ENCODE results near the gene TRMO. TPM values are rescaled to one million over a fixed set of nuclear protein-coding genes. Genes with fewer than 3 reads are reported as not detected.

The TRMO gene
- total and polyA plus RNA-seq, 12 donors, result 4.4 to 12.8 (median 7.8) TPM

DNA sequence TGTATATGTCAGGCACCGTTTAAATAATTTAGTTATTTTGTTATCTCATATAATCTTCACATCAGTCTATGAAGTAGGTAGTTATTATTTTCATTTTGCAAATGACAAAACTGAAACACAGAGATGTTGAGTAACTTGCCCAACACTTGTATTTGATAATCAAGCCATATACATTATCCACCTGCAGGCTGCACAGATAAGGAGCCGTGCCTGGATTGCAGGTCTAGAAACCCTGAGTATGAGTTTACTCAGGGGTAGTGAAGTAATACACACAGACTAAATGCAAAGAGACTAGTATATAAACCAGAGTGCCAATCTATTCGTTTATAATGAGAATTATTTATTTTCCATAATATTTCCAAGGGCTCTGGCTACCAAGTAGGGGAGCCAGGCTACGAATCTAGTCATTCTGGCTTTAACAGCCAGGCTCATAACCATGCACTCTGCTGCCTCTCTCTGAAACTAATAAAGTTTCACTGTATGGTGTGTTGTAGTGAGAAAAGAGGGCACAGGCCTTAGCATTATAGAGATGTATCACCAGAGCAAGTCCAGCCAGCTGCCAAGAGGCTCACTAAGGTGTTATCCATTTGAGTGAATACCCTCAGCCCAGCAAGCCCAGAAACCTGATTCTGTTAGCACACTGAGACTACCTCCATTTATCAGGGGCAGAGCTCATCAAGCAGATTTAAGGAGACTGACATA lies 11.1 kb upstream of the TRMO start:
- H3K27me3 ChIP-seq, result peaks cover 0 to 77% (median 36%) of the 10 kb centered on the region in 7 donors
- no peaks in the 10 kb centered on the region for H3K4me1 ChIP-seq
- H3K27ac ChIP-seq, result no peak overlapping the region
- intact Hi-C loops (cut with DNase I), result loop anchor here in 1 of 10 donors (10.0 kb wide), 1 partner anchor 91 kb away; no protein-coding TSS in a partner anchor
- no peaks in the 10 kb centered on the region for H3K36me3 ChIP-seq
- no peak overlapping the region for H3K4me3 ChIP-seq
- 63 to 72% methylated on average over 4 of the region's 4 CpGs for WGBS, 2 donors
- no peak for TF ChIP-seq CTCF (IDR thresholded peaks at IDR 0.05)
- no peak for DNase-seq
- no peak for ATAC-seq
- H3K9me3 ChIP-seq, result no peaks in the 10 kb centered on the region

DNA sequence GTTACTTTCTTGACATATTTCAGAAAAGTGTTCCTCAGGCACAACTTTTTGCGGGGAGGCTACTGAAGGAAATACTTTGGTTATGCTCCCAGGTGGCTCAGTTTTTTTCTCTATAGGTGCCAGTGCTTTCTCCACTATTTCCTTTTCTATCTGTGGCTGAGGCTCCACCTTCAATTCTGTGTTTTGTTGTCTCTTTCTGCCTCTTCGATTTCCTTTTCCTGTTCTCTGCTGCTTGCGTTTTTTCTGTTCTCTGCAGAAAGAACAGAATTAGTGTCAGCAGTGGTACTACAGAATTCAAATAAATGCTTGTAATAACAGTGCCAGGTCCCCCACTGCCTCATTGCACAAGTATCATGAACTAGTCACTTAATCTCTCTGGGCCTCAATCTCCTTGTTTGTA lies 8.7 kb upstream of the TRMO start:
- intact Hi-C loops (cut with DNase I), result loop anchor here in 1 of 10 donors (10.0 kb wide), 1 partner anchor 94 kb away; no protein-coding TSS in a partner anchor
- ATAC-seq (no peak), DNase-seq (no peak)
- TF ChIP-seq CTCF (IDR thresholded peaks at IDR 0.05), result no peak
- WGBS, 2 donors, result 41 to 42% methylated on average over 3 of the region's 3 CpGs
- H3K4me1 ChIP-seq, result no peaks in the 10 kb centered on the region
- peaks cover 0 to 86% (median 31%) of the 10 kb centered on the region in 7 donors for H3K27me3 ChIP-seq
- no peak overlapping the region for H3K4me3 ChIP-seq
- peak overlapping the region in 1 of 10 donors; percentile 27 for H3K27ac ChIP-seq
- no peaks in the 10 kb centered on the region for H3K36me3 ChIP-seq
- H3K9me3 ChIP-seq, result no peaks in the 10 kb centered on the region

DNA sequence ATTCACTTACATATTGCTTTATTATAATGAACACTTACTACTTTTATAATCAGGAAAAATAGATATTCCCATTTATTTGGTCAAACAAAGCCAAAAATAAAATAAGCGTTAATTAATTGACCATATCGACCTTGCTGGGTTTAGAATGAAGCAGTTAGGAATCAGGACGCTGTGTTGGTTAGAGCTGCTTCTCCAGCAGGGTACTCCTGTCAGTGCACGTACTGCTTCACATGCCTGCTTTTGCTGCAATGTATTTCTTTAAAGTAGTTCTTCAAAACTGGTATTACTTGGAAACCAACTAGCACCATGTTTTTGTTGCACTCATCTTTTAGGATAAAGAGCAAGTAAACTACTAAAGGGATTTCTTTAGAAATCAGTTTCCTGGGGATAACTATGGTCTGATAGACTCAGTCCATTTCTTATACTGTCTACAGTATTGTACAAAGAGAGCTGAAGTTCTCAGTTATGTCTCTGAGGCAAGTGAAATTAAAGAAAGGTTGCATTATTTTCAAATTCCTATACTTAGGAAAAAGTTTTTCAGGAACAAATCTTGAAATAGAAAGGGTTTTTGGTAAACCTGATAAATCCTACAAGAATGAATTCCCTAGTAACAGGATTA lies 6.8 kb upstream of the TRMO start:
- Histone ChIP-seq H3K9me3 (no peaks in the 10 kb centered on the region), H3K27me3 (peaks cover 0 to 72% (median 18%) of the 10 kb centered on the region in 7 donors), H3K36me3 (no peaks in the 10 kb centered on the region), H3K27ac (no peak overlapping the region), H3K4me3 (no peak overlapping the region), H3K4me1 (peaks cover 0 to 2% (median 0%) of the 10 kb centered on the region in 9 donors)
- no peak for ATAC-seq
- no peak for TF ChIP-seq CTCF (IDR thresholded peaks at IDR 0.05)
- 54 to 66% methylated on average over 4 of the region's 4 CpGs for WGBS, 2 donors
- intact Hi-C loops (cut with DNase I), result loop anchor here in 4 of 10 donors (5.0 to 10.0 kb wide), 3 partner anchors 103 to 276 kb away; no protein-coding TSS in a partner anchor
- DNase-seq, result no peak

- Histone ChIP-seq H3K27ac (no peak overlapping the region), H3K4me3 (no peak overlapping the region), H3K9me3 (no peaks in the 10 kb centered on the region), H3K4me1 (peaks cover 6 to 29% (median 16%) of the 10 kb centered on the region in 9 donors), H3K27me3 (peaks cover 0 to 38% (median 11%) of the 10 kb centered on the region in 7 donors), H3K36me3 (no peaks in the 10 kb centered on the region)
- no peak for DNase-seq
- intact Hi-C loops (cut with DNase I), result loop anchor here in 6 of 10 donors (2.0 to 10.0 kb wide), 5 partner anchors 55 to 279 kb away; no protein-coding TSS in a partner anchor
- ATAC-seq, result no peak
- 70 to 72% methylated on average over 5 of the region's 5 CpGs for WGBS, 2 donors
- no peak for TF ChIP-seq CTCF (IDR thresholded peaks at IDR 0.05)
These were observed 3.4 kb upstream of the TRMO start for GRCh38 chr9:97925497-97926334.

Measured in heart right ventricle (tissue), 16 donors.